Panc1 (cell line): Measurements from ENCODE around the gene SLC38A10.

Experiments used
- POLR2AphosphoS5 ChIP-seq: IDR thresholded peaks from 2 replicates; pipeline ENCODE4 v1.6.1; 2012; ENCODE audit warnings: mild to moderate bottlenecking, low read depth, low read length, moderate library complexity
- SIN3A ChIP-seq: IDR thresholded peaks from 2 replicates; pipeline ENCODE4 v1.6.1; 2012; ENCODE audit warnings: low read depth, mild to moderate bottlenecking, low read length, moderate library complexity, borderline replicate concordance; ENCODE audit not compliant: insufficient read depth
- TF ChIP-seq, protein P1 (sequence below): fragments of 450-650 bp; IDR thresholded peaks from 2 replicates; pipeline ENCODE4 v1.5.1; 2017; ENCODE audit warnings: mild to moderate bottlenecking
- TF ChIP-seq, protein P2 (sequence below), 2 experiments: IDR thresholded peaks; 2 replicates each; pipeline ENCODE4 v1.6.1; 2011 to 2012; ENCODE audit warnings: low read depth in 2 of 2, control low read depth in 1 of 2, low read length in 1 of 2, mild to moderate bottlenecking in 1 of 2, moderate library complexity in 1 of 2; ENCODE audit not compliant: insufficient read depth in 1 of 2

DNA sequence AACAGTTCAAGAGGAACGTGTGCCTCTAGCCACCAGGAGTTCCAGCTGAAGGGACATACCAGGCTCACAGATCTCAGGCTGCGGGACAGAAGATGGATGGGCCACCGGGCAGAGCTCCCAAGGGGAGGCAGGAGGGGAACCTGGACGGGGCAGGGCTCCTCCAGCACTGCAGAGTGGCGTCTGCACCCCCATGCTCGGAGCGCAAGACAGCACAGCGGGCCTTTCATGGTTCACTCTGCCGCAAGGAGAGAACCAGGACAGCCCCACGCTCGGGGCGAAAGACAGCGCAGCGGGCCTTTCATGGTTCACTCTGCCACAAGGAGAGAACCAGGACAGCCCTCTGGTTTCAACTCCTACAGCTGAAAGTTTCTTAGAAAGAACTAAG is 20.6 kb downstream of the SLC38A10 start:
- TF ChIP-seq, protein P1, sequence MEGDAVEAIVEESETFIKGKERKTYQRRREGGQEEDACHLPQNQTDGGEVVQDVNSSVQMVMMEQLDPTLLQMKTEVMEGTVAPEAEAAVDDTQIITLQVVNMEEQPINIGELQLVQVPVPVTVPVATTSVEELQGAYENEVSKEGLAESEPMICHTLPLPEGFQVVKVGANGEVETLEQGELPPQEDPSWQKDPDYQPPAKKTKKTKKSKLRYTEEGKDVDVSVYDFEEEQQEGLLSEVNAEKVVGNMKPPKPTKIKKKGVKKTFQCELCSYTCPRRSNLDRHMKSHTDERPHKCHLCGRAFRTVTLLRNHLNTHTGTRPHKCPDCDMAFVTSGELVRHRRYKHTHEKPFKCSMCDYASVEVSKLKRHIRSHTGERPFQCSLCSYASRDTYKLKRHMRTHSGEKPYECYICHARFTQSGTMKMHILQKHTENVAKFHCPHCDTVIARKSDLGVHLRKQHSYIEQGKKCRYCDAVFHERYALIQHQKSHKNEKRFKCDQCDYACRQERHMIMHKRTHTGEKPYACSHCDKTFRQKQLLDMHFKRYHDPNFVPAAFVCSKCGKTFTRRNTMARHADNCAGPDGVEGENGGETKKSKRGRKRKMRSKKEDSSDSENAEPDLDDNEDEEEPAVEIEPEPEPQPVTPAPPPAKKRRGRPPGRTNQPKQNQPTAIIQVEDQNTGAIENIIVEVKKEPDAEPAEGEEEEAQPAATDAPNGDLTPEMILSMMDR: no peak
- TF ChIP-seq POLR2AphosphoS5 (no peak), SIN3A (no peak)
- TF ChIP-seq, protein P2, sequence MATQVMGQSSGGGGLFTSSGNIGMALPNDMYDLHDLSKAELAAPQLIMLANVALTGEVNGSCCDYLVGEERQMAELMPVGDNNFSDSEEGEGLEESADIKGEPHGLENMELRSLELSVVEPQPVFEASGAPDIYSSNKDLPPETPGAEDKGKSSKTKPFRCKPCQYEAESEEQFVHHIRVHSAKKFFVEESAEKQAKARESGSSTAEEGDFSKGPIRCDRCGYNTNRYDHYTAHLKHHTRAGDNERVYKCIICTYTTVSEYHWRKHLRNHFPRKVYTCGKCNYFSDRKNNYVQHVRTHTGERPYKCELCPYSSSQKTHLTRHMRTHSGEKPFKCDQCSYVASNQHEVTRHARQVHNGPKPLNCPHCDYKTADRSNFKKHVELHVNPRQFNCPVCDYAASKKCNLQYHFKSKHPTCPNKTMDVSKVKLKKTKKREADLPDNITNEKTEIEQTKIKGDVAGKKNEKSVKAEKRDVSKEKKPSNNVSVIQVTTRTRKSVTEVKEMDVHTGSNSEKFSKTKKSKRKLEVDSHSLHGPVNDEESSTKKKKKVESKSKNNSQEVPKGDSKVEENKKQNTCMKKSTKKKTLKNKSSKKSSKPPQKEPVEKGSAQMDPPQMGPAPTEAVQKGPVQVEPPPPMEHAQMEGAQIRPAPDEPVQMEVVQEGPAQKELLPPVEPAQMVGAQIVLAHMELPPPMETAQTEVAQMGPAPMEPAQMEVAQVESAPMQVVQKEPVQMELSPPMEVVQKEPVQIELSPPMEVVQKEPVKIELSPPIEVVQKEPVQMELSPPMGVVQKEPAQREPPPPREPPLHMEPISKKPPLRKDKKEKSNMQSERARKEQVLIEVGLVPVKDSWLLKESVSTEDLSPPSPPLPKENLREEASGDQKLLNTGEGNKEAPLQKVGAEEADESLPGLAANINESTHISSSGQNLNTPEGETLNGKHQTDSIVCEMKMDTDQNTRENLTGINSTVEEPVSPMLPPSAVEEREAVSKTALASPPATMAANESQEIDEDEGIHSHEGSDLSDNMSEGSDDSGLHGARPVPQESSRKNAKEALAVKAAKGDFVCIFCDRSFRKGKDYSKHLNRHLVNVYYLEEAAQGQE (IDR thresholded peaks at IDR 0.05; ENCODE audit: insufficient read depth in 1 of 2, low read depth in 2 of 2, low read length in 1 of 2): no peak
